Caco-2 (cell line): ENCODE data around the gene ANK2. TPM values are rescaled to one million over a fixed set of nuclear protein-coding genes. Genes with fewer than 3 reads are reported as not detected.

Source experiments
- BruUV-seq: library from RNA; stranded (reverse); fragments of 400-500 nt; replicated peaks from 2 replicates; lab custom pipeline; 2021; lab: Mats Ljungman, UMichigan
- CTCF ChIA-PET: fragments of 300-600 bp; sonication (Branson Sonifier 250); formaldehyde crosslinking; loops from one replicate; lab custom pipeline; 2022; ENCODE audit warnings: antibody characterized with exemption; lab: Charles Lee
- POLR2A ChIA-PET: fragments of 300-600 bp; sonication (Branson Sonifier 250); formaldehyde crosslinking; loops from one replicate; lab custom pipeline; 2022; ENCODE audit warnings: antibody characterized with exemption; lab: Charles Lee
- DNase-seq, 2 experiments: peaks; one replicate each; pipeline versions ENCODE4 v3.0.0 to v3.0.0-alpha.2; 2020 to 2022
- H3K27me3 ChIP-seq: replicated peaks from 2 replicates; pipeline ENCODE4 v1.6.0; 2011; ENCODE audit warnings: low read length; ENCODE audit not compliant: control insufficient read depth, insufficient read depth
- H3K36me3 ChIP-seq: 2 replicates; pipeline ENCODE4 v1.5.1; 2011; ENCODE audit warnings: low read length; ENCODE audit not compliant: control insufficient read depth, insufficient read depth
- H3K4me1 ChIP-seq: fragments of 250-450 bp; sonication (Bioruptor Pico); 2 replicates; pipeline ENCODE4 v1.5.1; 2020; ENCODE audit warnings: mild to moderate bottlenecking
- H3K4me3 ChIP-seq: 2 replicates; pipeline ENCODE4 v1.5.1; 2011; ENCODE audit warnings: low read depth, mild to moderate bottlenecking, control low read depth, low read length
- H3K9me3 ChIP-seq: fragments of 250-450 bp; sonication (Bioruptor Pico); 2 replicates; pipeline ENCODE4 v1.5.1; 2020; ENCODE audit warnings: mild to moderate bottlenecking, moderate library complexity
- H3K27ac Mint-ChIP-seq: one replicate; pipeline ENCODE4 v1.8.0; 2022; ENCODE audit warnings: mixed read lengths; ENCODE audit not compliant: unreplicated experiment
- H3K27me3 Mint-ChIP-seq: one replicate; pipeline ENCODE4 v1.8.0; 2022; ENCODE audit warnings: mixed read lengths; ENCODE audit not compliant: insufficient read depth, unreplicated experiment
- H3K36me3 Mint-ChIP-seq: one replicate; pipeline ENCODE4 v1.8.0; 2022; ENCODE audit warnings: mild to moderate bottlenecking, mixed read lengths; ENCODE audit not compliant: insufficient read depth, unreplicated experiment
- H3K4me1 Mint-ChIP-seq: one replicate; pipeline ENCODE4 v1.8.0; 2022; ENCODE audit warnings: low read depth, mixed read lengths; ENCODE audit not compliant: unreplicated experiment
- H3K4me3 Mint-ChIP-seq: one replicate; pipeline ENCODE4 v1.8.0; 2022; ENCODE audit warnings: mild to moderate bottlenecking, moderate library complexity, mixed read lengths; ENCODE audit not compliant: unreplicated experiment
- H3K9me3 Mint-ChIP-seq: one replicate; pipeline ENCODE4 v1.8.0; 2022; ENCODE audit warnings: mixed read lengths; ENCODE audit not compliant: unreplicated experiment
- intact Hi-C: fragments of 100-400 bp; cut with micrococcal nuclease; formaldehyde crosslinking; loops from one replicate; pipeline ENCODE4 v1.10.0; 2022; ENCODE audit not compliant: unreplicated experiment
- total RNA-seq: library from RNA; stranded (reverse); gene quantifications from 2 replicates; pipeline ENCODE4 v1.2.3, GENCODE V29; 2022
- TF ChIP-seq, protein P1 (sequence below), 2 experiments: fragments of 200-600 bp in 1 of 2; IDR thresholded peaks; 1 replicate in 1 of 2; 2 replicates in 1 of 2; pipeline versions ENCODE4 v1.5.1 to v1.8.0; 2011 to 2022; ENCODE audit warnings: antibody characterized with exemption in 1 of 2, control low read depth in 1 of 2, inconsistent platforms in 1 of 2, low read depth in 1 of 2, low read length in 1 of 2, mild to moderate bottlenecking in 1 of 2, moderate library complexity in 1 of 2; ENCODE audit not compliant: insufficient read depth in 1 of 2, severe bottlenecking in 1 of 2, unreplicated experiment in 1 of 2

ANK2 gene
- total RNA-seq, 1 experiment from 2014 or later: 26.3 TPM

- H3K4me3 ChIP-seq: no peak overlapping the region
- no TSS peak for BruUV-seq
- POLR2A ChIA-PET: no interaction called here
- Mint-ChIP-seq H3K27me3 (no peaks in the 10 kb centered on the region), H3K36me3 (no peaks in the 10 kb centered on the region), H3K4me1 (no peaks in the 10 kb centered on the region), H3K9me3 (no peaks in the 10 kb centered on the region), H3K27ac (no peak overlapping the region), H3K4me3 (no peak overlapping the region)
- H3K4me1 ChIP-seq: no peaks in the 10 kb centered on the region
- no peaks in the 10 kb centered on the region for H3K9me3 ChIP-seq
- H3K36me3 ChIP-seq: no peaks in the 10 kb centered on the region
- CTCF ChIA-PET: no interaction called here
- TF ChIP-seq, protein P1, sequence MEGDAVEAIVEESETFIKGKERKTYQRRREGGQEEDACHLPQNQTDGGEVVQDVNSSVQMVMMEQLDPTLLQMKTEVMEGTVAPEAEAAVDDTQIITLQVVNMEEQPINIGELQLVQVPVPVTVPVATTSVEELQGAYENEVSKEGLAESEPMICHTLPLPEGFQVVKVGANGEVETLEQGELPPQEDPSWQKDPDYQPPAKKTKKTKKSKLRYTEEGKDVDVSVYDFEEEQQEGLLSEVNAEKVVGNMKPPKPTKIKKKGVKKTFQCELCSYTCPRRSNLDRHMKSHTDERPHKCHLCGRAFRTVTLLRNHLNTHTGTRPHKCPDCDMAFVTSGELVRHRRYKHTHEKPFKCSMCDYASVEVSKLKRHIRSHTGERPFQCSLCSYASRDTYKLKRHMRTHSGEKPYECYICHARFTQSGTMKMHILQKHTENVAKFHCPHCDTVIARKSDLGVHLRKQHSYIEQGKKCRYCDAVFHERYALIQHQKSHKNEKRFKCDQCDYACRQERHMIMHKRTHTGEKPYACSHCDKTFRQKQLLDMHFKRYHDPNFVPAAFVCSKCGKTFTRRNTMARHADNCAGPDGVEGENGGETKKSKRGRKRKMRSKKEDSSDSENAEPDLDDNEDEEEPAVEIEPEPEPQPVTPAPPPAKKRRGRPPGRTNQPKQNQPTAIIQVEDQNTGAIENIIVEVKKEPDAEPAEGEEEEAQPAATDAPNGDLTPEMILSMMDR (IDR thresholded peaks at IDR 0.05; ENCODE audit: insufficient read depth in 1 of 2, low read depth in 1 of 2, low read length in 1 of 2, severe bottlenecking in 1 of 2, unreplicated experiment in 1 of 2): no peak
- no peaks in the 10 kb centered on the region for H3K27me3 ChIP-seq
- intact Hi-C loops: no loop called here
- DNase-seq: no peak
Measured at GRCh38 chr4:113384600-113384999, 335.1 kb downstream of the ANK2 start.

GRCh38 chr4:113385281-113385899 is 335.9 kb downstream of the ANK2 start:
- H3K4me3 ChIP-seq: no peak overlapping the region
- Mint-ChIP-seq H3K4me1 (no peaks in the 10 kb centered on the region), H3K9me3 (no peaks in the 10 kb centered on the region), H3K27me3 (no peaks in the 10 kb centered on the region), H3K36me3 (no peaks in the 10 kb centered on the region), H3K27ac (no peak overlapping the region), H3K4me3 (no peak overlapping the region)
- TF ChIP-seq, protein P1 (IDR thresholded peaks at IDR 0.05; ENCODE audit: insufficient read depth in 1 of 2, low read depth in 1 of 2, low read length in 1 of 2, severe bottlenecking in 1 of 2, unreplicated experiment in 1 of 2): no peak
- no TSS peak for BruUV-seq
- intact Hi-C loops: no loop called here
- no peaks in the 10 kb centered on the region for H3K36me3 ChIP-seq
- no peaks in the 10 kb centered on the region for H3K9me3 ChIP-seq
- POLR2A ChIA-PET: no interaction called here
- H3K4me1 ChIP-seq: no peaks in the 10 kb centered on the region
- no peaks in the 10 kb centered on the region for H3K27me3 ChIP-seq
- CTCF ChIA-PET: no interaction called here
- DNase-seq: no peak

DNA sequence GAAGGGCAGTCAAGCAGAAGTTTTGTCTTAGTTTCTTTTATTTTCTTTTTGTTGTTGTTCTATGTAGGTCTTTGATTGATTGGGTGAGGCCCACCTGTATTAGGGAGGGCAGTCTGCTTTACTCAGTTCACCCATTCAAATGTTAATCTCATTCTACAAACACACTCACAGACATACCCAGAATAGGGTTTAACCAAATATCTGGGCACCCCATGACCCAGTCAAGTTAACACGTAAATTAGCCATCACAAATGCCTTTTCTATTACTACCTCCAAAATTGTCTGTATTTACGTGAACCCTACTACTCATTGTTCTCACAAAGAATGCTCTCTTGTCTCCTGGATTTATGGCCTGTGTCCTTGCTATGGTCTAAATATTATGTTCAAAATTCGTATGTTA is 339.7 kb downstream of the ANK2 start:
- Histone ChIP-seq H3K4me1 (no peaks in the 10 kb centered on the region), H3K36me3 (no peaks in the 10 kb centered on the region), H3K27me3 (no peaks in the 10 kb centered on the region), H3K4me3 (no peak overlapping the region), H3K9me3 (no peaks in the 10 kb centered on the region)
- no peak for DNase-seq
- H3K9me3 Mint-ChIP-seq: no peaks in the 10 kb centered on the region
- ChIA-PET POLR2A (no interaction called here), CTCF (no interaction called here)
- TF ChIP-seq, protein P1 (IDR thresholded peaks at IDR 0.05; ENCODE audit: insufficient read depth in 1 of 2, low read depth in 1 of 2, low read length in 1 of 2, severe bottlenecking in 1 of 2, unreplicated experiment in 1 of 2): no peak
- H3K27me3 Mint-ChIP-seq: no peaks in the 10 kb centered on the region
- H3K4me1 Mint-ChIP-seq: no peaks in the 10 kb centered on the region
- H3K36me3 Mint-ChIP-seq: no peaks in the 10 kb centered on the region
- no peak overlapping the region for H3K4me3 Mint-ChIP-seq
- no TSS peak for BruUV-seq
- H3K27ac Mint-ChIP-seq: no peak overlapping the region
- intact Hi-C loops: no loop called here
